Activated CD4-positive, alpha-beta memory T cell treated with anti-CD3 and anti-CD28 coated beads, Interleukin-2, amount 10 ng/mL, durations not matched to agents 7 days and 5 days (primary cell): ENCODE results near the gene PAX5. TPM values are rescaled to one million over a fixed set of nuclear protein-coding genes. Genes with fewer than 3 reads are reported as not detected.
A peak's percentile ranks its signal among the peaks of the same experiment; 100 is the strongest.

ENCODE experiments used
- CTCF ChIA-PET: fragments of 350-600 bp; sonication (Branson Sonifier 250); formaldehyde crosslinking; loops from one replicate; lab custom pipeline; 2021; ENCODE audit warnings: antibody characterized with exemption, inconsistent platforms; lab: Charles Lee
- POLR2A ChIA-PET: fragments of 350-600 bp; sonication (Branson Sonifier 250); formaldehyde crosslinking; loops from one replicate; lab custom pipeline; 2021; ENCODE audit warnings: antibody characterized with exemption; lab: Charles Lee
- DNase-seq: peaks from one replicate; pipeline ENCODE4 v3.0.0-alpha.2; 2020
- H3K27ac Mint-ChIP-seq: one replicate; pipeline ENCODE4 v1.8.0; 2021; ENCODE audit warnings: mild to moderate bottlenecking, mixed read lengths
- H3K27me3 Mint-ChIP-seq: one replicate; pipeline ENCODE4 v1.8.0; 2021; ENCODE audit warnings: mixed read lengths
- H3K36me3 Mint-ChIP-seq: one replicate; pipeline ENCODE4 v1.8.0; 2021; ENCODE audit warnings: low read depth, mixed read lengths
- H3K4me1 Mint-ChIP-seq: one replicate; pipeline ENCODE4 v1.8.0; 2021; ENCODE audit warnings: mixed read lengths
- H3K4me3 Mint-ChIP-seq: one replicate; pipeline ENCODE4 v1.8.0; 2021; ENCODE audit warnings: mild to moderate bottlenecking, mixed read lengths
- H3K9me3 Mint-ChIP-seq: one replicate; pipeline ENCODE4 v1.8.0; 2021; ENCODE audit warnings: mixed read lengths
- total RNA-seq, 2 experiments: library from RNA; stranded (reverse); gene quantifications; one replicate each; pipeline ENCODE4 v1.2.3, GENCODE V29; 2021

PAX5 gene
- total RNA-seq, 2 experiments from 2014 or later = 0.05 to 0.15 TPM

DNA sequence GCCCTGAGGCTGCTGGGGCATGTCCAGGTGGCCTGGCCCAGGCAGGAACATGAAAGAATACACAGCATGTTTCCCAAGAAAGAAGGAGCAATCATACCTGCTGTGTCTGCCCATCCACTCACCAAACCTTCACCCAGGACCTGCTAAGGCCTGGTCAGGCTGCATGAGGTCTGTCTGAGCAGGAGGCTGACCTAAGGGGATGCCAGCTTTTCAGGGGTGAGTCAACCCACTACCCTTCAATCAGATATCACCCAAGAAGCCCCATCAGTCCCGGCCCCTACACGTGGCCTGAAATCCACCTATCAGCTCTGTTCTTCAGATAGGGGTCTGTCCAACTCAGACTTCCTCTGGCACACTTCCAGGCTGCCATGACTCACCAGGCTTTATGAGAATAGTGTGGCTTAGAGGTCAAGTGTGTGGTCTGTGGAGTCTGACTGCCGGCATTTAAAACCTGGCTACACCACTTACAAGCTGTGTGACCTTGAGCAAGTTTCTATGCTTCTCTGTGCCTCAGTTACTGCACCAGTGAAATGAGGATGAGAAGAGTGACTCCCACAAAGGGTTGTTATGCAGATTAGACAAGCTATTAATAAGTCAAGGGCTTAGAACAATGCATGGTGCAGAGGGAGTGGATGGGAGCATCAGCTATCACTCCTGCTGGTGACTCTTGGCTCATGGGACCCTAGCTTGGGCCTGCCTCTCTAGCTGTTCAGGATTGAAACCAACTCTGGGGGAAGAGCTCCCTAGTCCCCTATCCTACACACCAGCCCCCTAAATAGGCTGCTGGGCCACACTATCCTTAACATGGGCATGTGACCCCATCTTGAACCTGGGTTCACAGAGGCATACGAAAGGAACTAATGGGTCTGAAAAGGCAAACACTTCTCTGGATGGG is 130.3 kb downstream of the PAX5 start:
- no peaks in the 10 kb centered on the region for H3K36me3 Mint-ChIP-seq
- DNase-seq = peak; percentile 31
- H3K4me1 Mint-ChIP-seq = peaks cover 10% of the 10 kb centered on the region
- peaks cover 43% of the 10 kb centered on the region for H3K27me3 Mint-ChIP-seq
- no peak overlapping the region for H3K4me3 Mint-ChIP-seq
- POLR2A ChIA-PET = no interaction called here
- H3K9me3 Mint-ChIP-seq = no peaks in the 10 kb centered on the region
- no peak overlapping the region for H3K27ac Mint-ChIP-seq
- CTCF ChIA-PET = interaction anchor here (0.6 to 1.0 kb wide), 3 partner anchors 11 to 1587 kb away, joined by 3 to 5 read pairs (median 3); no protein-coding TSS in a partner anchor

- peaks cover 43% of the 10 kb centered on the region for H3K27me3 Mint-ChIP-seq
- H3K36me3 Mint-ChIP-seq = no peaks in the 10 kb centered on the region
- H3K9me3 Mint-ChIP-seq = no peaks in the 10 kb centered on the region
- no peak overlapping the region for H3K27ac Mint-ChIP-seq
- peaks cover 10% of the 10 kb centered on the region for H3K4me1 Mint-ChIP-seq
- CTCF ChIA-PET = interaction anchor here (0.6 kb wide), 1 partner anchor 12 kb away, joined by 3 read pairs; no protein-coding TSS in a partner anchor
- H3K4me3 Mint-ChIP-seq = no peak overlapping the region
- DNase-seq = no peak
- POLR2A ChIA-PET = no interaction called here
Measured at GRCh38 chr9:36902861-36903524, 131.1 kb downstream of the PAX5 start.

- DNase-seq = no peak
- ChIA-PET POLR2A (no interaction called here), CTCF (no interaction called here)
- Mint-ChIP-seq H3K27me3 (peaks cover 42% of the 10 kb centered on the region), H3K9me3 (no peaks in the 10 kb centered on the region), H3K4me3 (no peak overlapping the region), H3K4me1 (peaks cover 10% of the 10 kb centered on the region), H3K27ac (no peak overlapping the region), H3K36me3 (no peaks in the 10 kb centered on the region)
Measured at GRCh38 chr9:36902080-36902716, 131.9 kb downstream of the PAX5 start.

GRCh38 chr9:36901528-36901927 is 132.5 kb downstream of the PAX5 start:
- POLR2A ChIA-PET = no interaction called here
- Mint-ChIP-seq H3K4me1 (peaks cover 10% of the 10 kb centered on the region), H3K27ac (no peak overlapping the region), H3K9me3 (no peaks in the 10 kb centered on the region), H3K36me3 (no peaks in the 10 kb centered on the region), H3K27me3 (peaks cover 42% of the 10 kb centered on the region), H3K4me3 (no peak overlapping the region)
- CTCF ChIA-PET = no interaction called here
- no peak for DNase-seq

DNA sequence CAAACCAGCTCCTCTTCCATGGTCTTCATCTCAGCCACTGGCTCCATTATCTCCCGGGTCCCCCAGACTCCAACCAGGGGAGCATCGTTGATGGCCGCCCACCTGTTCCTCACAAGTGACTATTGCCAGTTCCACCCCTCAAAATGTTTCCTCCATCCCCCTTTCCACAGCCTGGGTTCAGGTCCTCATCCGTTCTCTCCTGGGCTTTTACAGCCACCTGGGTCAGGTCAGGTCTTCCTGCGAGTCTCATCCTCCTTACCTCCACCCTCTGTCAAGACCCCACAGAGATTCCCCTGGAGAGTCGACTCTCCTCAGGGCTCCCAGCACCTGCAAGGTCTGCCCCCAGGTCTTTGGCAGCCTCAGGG is 133.2 kb downstream of the PAX5 start:
- CTCF ChIA-PET = no interaction called here
- no peaks in the 10 kb centered on the region for H3K9me3 Mint-ChIP-seq
- peaks cover 35% of the 10 kb centered on the region for H3K27me3 Mint-ChIP-seq
- peaks cover 10% of the 10 kb centered on the region for H3K4me1 Mint-ChIP-seq
- POLR2A ChIA-PET = no interaction called here
- no peak overlapping the region for H3K4me3 Mint-ChIP-seq
- DNase-seq = no peak
- H3K36me3 Mint-ChIP-seq = no peaks in the 10 kb centered on the region
- H3K27ac Mint-ChIP-seq = no peak overlapping the region

DNA sequence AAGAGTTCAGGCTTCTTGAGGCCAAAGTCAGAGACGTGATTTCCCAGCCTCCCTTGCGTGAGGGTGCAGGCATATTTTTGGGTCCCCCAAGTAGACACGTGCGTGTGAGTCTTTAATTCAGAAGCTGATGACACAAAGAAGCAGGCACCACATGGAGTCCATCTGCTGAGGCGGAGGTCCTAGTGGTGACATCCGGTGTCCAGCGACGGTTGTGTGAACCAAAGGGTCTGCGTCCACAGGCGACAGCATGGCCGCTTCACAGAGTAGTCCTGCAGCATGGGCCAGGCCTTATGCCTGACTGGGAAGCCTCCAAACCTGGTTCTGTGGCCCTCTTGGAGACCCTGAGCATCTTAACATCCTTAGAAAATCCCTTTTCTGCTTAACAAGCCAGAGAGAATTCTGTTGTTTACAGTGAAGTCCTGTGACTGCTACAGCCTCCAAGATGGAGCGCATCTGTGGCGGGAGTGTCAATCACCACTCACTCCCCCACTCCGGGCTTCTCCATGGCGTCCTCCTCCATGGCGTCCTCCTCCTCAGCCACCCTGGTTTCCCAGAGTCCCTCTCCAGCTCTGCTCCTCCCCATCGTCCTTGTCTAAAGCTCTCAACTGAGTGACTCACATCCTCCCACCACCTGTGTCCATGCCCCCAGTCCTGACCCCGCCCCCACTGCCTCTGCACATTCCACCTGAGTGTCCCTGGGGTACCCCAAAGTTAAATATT is 133.8 kb downstream of the PAX5 start:
- Mint-ChIP-seq H3K9me3 (no peaks in the 10 kb centered on the region), H3K4me1 (peaks cover 10% of the 10 kb centered on the region), H3K27ac (no peak overlapping the region), H3K27me3 (peaks cover 30% of the 10 kb centered on the region), H3K36me3 (no peaks in the 10 kb centered on the region), H3K4me3 (no peak overlapping the region)
- no peak for DNase-seq
- ChIA-PET CTCF (no interaction called here), POLR2A (no interaction called here)

GRCh38 chr9:36899406-36899805 is 134.7 kb downstream of the PAX5 start:
- Mint-ChIP-seq H3K4me1 (peaks cover 10% of the 10 kb centered on the region), H3K4me3 (no peak overlapping the region), H3K27me3 (peaks cover 26% of the 10 kb centered on the region), H3K27ac (no peak overlapping the region), H3K9me3 (no peaks in the 10 kb centered on the region), H3K36me3 (no peaks in the 10 kb centered on the region)
- DNase-seq = no peak
- POLR2A ChIA-PET = no interaction called here
- CTCF ChIA-PET = no interaction called here

- CTCF ChIA-PET = no interaction called here
- H3K27me3 Mint-ChIP-seq = peaks cover 24% of the 10 kb centered on the region
- no peak for DNase-seq
- H3K36me3 Mint-ChIP-seq = no peaks in the 10 kb centered on the region
- no peak overlapping the region for H3K4me3 Mint-ChIP-seq
- H3K27ac Mint-ChIP-seq = no peak overlapping the region
- H3K4me1 Mint-ChIP-seq = peaks cover under 1% of the 10 kb centered on the region
- POLR2A ChIA-PET = no interaction called here
- H3K9me3 Mint-ChIP-seq = no peaks in the 10 kb centered on the region
Measured at GRCh38 chr9:36898431-36899020, 135.5 kb downstream of the PAX5 start.

GRCh38 chr9:36897478-36897877 is 136.6 kb downstream of the PAX5 start:
- Mint-ChIP-seq H3K9me3 (no peaks in the 10 kb centered on the region), H3K36me3 (no peaks in the 10 kb centered on the region), H3K4me1 (no peaks in the 10 kb centered on the region), H3K27me3 (peaks cover 24% of the 10 kb centered on the region), H3K4me3 (no peak overlapping the region), H3K27ac (no peak overlapping the region)
- no peak for DNase-seq
- ChIA-PET POLR2A (no interaction called here), CTCF (no interaction called here)

DNA sequence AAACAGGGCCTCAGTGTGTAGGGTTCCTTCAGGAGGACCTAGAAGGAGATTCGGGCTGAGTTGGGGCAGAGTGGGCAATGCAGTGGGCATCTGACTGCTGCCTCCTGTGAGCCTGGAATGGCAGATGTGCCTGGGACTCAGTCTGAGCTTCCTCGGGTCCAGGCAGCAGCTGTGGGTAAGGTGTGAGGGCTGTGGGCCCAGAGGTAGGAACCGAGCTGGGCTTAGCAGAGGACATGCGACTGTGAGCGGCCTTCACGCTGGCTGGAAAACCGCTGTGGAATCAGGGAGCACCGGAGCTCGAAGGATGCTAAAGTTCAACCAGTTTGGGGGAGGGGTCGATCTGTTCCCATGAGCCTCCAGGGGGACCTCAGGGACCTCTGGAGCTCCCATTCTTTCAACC is 137.0 kb downstream of the PAX5 start:
- Mint-ChIP-seq H3K9me3 (no peaks in the 10 kb centered on the region), H3K27me3 (peaks cover 29% of the 10 kb centered on the region), H3K4me1 (no peaks in the 10 kb centered on the region), H3K36me3 (no peaks in the 10 kb centered on the region), H3K4me3 (no peak overlapping the region), H3K27ac (no peak overlapping the region)
- CTCF ChIA-PET = no interaction called here
- POLR2A ChIA-PET = no interaction called here
- DNase-seq = no peak

- no peak overlapping the region for H3K27ac Mint-ChIP-seq
- H3K27me3 Mint-ChIP-seq = peaks cover 32% of the 10 kb centered on the region
- H3K36me3 Mint-ChIP-seq = no peaks in the 10 kb centered on the region
- no peaks in the 10 kb centered on the region for H3K4me1 Mint-ChIP-seq
- DNase-seq = no peak
- no peaks in the 10 kb centered on the region for H3K9me3 Mint-ChIP-seq
- POLR2A ChIA-PET = no interaction called here
- no peak overlapping the region for H3K4me3 Mint-ChIP-seq
- CTCF ChIA-PET = no interaction called here
Measured at GRCh38 chr9:36896296-36896695, 137.8 kb downstream of the PAX5 start.

DNA sequence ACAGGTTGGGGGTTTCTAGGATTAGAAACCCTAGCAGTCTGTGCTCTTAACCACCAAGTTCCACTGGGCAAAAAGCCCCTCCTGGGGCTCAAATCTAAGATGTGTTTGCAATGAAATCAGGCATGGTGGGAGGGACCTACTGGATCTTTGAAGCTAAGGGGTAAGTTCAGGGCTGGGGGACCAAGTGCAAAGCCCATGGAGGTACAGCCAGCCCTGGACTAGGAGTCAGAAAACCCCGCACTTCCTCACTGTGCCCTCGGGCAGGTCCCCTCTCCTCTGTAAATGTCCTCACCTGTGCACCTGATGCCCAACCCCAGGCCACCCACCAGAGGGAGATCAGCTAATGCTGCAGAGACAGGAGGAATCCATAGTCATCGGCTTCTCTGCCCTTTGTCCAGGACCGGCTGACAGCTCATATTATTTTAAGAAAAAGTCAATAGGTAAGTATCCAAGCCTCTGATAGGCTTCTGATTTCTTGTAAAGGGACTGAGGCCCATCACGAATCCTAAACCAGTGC is 138.3 kb downstream of the PAX5 start:
- Mint-ChIP-seq H3K27ac (no peak overlapping the region), H3K4me3 (no peak overlapping the region), H3K9me3 (no peaks in the 10 kb centered on the region), H3K36me3 (no peaks in the 10 kb centered on the region), H3K4me1 (no peaks in the 10 kb centered on the region), H3K27me3 (peaks cover 30% of the 10 kb centered on the region)
- DNase-seq = no peak
- ChIA-PET POLR2A (no interaction called here), CTCF (no interaction called here)
